A673 (cell line): ENCODE data around the gene ZNF516.

Experiments used
- CTCF ChIP-seq: fragments of 300-800, 200-600 bp; sonication (generic); conservative IDR thresholded peaks from 2 replicates; pipeline ENCODE4 v1.5.1; 2017; ENCODE audit warnings: low read depth, mild to moderate bottlenecking, antibody characterized with exemption, low read length, moderate library complexity, mixed read lengths
- EZH2 ChIP-seq: fragments of 200-600 bp; sonication (generic); IDR thresholded peaks from 2 replicates; pipeline ENCODE4 v1.6.1; 2017; ENCODE audit warnings: borderline replicate concordance, low read depth, mild to moderate bottlenecking, mixed read lengths, antibody characterized with exemption, low read length; ENCODE audit not compliant: poor library complexity, severe bottlenecking

GRCh38 chr18:76412010-76412817 lies 82.8 kb downstream of the ZNF516 start:
- TF ChIP-seq CTCF (no peak), EZH2 (no peak)
